Uterus (tissue), 2 donors: ENCODE measurements around the gene LGR6.

Experiments used
- CTCF ChIP-seq, 4 experiments: fragments of 200-600 bp in 2 of 4; fragments of 450-650 bp in 2 of 4; sonication (generic) in 2 of 4; IDR thresholded peaks; one replicate each; pipeline ENCODE4 v1.5.1; 2016 to 2019; ENCODE audit warnings: antibody characterized with exemption in 4 of 4, mild to moderate bottlenecking in 2 of 4, moderate library complexity in 1 of 4
- POLR2A ChIP-seq, 2 donors: fragments of 450-650 bp; IDR thresholded peaks; one replicate each; pipeline ENCODE4 v1.6.1; 2016; ENCODE audit warnings: antibody characterized with exemption in 2 of 2, mild to moderate bottlenecking in 1 of 2, moderate library complexity in 1 of 2

GRCh38 chr1:202148391-202148790 is 45.2 kb upstream of the LGR6 start:
- TF ChIP-seq POLR2A (IDR thresholded peaks at IDR 0.05) (no peak), CTCF (IDR thresholded peaks at IDR 0.05) (no peak)
